AG04449 (cell line): ENCODE measurements around the gene ATP6V1D.

Source experiments
- CTCF ChIA-PET: fragments of 350-600 bp; formaldehyde crosslinking; extraction: SDS; loops from one replicate; lab custom pipeline; 2021; ENCODE audit warnings: antibody characterized with exemption; lab: Yijun Ruan, JAX
- POLR2A ChIA-PET: fragments of 400-600, 350-600 bp; formaldehyde crosslinking; extraction: SDS; loops from one replicate; lab custom pipeline; 2020; ENCODE audit warnings: antibody characterized with exemption, inconsistent platforms; lab: Yijun Ruan, JAX
- DNase-seq: peaks from one replicate; pipeline ENCODE4 v3.0.0-alpha.2; 2010; ENCODE audit warnings: low read depth, low spot score
- H3K4me3 ChIP-seq: 2 replicates; pipeline ENCODE4 v1.5.1; 2011; ENCODE audit warnings: low read depth, mild to moderate bottlenecking, control low read depth, low read length
- TF ChIP-seq, protein P1 (sequence below): IDR thresholded peaks from one replicate; pipeline ENCODE4 v1.5.1; 2011; ENCODE audit warnings: mild to moderate bottlenecking, moderate library complexity, low read length, control low read depth, inconsistent platforms; ENCODE audit not compliant: insufficient read depth; ENCODE audit errors: missing control alignments

ATP6V1D gene

DNA sequence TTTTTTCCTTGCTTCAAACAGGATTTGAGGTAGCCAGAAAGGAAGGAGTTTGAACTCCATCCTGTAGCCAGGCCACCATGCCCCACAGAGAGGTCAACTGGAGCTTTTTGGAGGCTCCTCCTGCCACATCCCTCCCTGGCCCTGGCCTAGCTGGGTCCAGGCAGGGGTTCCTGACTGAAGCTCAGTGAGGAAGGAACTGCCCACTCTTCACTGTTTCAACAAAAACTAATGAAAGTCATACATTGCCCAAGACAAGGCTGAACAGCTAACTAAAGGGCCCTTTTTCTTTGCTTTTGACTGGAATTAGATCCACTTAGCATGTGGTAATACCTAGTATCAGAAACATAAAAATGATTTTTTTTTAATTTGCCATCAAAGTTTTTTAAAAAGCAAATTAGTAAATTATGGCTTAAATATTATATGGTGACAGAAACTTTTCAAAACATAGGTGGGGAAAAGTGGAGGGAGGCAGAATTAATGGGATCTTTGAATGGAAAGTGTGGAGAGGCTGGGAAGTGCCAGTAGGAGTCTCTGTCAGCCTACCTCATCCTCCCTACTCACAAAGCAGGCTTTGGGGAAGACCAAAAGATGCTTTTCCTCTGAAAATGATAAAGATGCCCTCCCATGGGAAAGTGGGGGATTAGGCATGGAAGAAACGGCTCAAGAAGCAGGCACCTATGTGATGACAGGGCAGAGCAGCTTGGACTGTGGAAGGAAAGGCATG is 30.4 kb upstream of the ATP6V1D start:
- POLR2A ChIA-PET = no interaction called here
- no peak for DNase-seq
- no peak overlapping the region for H3K4me3 ChIP-seq
- TF ChIP-seq, protein P1, sequence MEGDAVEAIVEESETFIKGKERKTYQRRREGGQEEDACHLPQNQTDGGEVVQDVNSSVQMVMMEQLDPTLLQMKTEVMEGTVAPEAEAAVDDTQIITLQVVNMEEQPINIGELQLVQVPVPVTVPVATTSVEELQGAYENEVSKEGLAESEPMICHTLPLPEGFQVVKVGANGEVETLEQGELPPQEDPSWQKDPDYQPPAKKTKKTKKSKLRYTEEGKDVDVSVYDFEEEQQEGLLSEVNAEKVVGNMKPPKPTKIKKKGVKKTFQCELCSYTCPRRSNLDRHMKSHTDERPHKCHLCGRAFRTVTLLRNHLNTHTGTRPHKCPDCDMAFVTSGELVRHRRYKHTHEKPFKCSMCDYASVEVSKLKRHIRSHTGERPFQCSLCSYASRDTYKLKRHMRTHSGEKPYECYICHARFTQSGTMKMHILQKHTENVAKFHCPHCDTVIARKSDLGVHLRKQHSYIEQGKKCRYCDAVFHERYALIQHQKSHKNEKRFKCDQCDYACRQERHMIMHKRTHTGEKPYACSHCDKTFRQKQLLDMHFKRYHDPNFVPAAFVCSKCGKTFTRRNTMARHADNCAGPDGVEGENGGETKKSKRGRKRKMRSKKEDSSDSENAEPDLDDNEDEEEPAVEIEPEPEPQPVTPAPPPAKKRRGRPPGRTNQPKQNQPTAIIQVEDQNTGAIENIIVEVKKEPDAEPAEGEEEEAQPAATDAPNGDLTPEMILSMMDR = no peak
- CTCF ChIA-PET = interaction anchor here (1.0 to 1.2 kb wide), 2 partner anchors 22 to 182 kb away, joined by 3 read pairs; partner anchors contain the start of gene PLEK2

DNA sequence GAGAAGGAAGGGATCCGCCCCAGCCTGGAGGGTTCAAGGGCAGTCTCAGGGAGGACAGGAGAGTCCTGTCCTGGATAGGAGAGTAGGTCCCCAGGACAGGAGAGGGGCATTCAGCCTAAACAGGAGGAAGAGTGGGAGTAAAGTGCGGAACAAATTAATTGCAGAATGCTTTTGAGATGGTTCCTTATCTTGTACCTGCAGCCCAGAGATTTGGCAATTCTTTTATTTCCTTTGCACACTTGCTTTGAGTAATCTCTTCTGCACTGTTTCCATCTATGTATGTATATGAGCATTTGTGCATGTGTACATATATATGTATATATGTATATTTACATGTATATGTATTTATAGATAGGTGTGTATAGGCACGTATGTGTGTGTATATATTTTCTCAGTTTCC is 29.7 kb upstream of the ATP6V1D start:
- ChIA-PET CTCF (interaction anchor here (1.0 kb wide), 1 partner anchor 23 kb away, joined by 3 read pairs; the partner anchor contains the start of gene PLEK2), POLR2A (no interaction called here)
- H3K4me3 ChIP-seq = no peak overlapping the region
- TF ChIP-seq, protein P1 = no peak
- DNase-seq = no peak

DNA sequence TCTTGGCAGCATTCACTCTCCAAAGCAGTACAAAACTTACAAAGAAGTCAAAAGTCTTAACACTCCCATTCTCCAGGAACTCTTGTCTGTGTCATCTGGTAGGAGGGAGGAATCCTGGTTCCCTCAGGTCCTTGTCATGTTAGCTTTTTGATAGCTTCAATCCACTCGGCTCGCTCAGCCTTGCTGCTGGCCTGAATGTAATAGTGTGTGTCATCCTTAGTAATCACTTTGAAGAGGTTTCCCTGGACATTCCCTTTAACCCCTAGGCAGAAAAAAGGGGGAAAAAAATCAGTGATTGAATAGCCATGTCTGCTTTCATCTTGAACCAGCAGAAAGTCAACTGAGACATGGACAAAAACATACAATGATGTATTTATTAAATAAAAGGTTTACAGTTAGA is 27.6 kb upstream of the ATP6V1D start:
- TF ChIP-seq, protein P1 = no peak
- no peak for DNase-seq
- ChIA-PET POLR2A (no interaction called here), CTCF (interaction anchor here (1.2 to 5.9 kb wide), 2 partner anchors 15 to 27 kb away, joined by 4 to 58 read pairs; partner anchors contain the start of genes ATP6V1D and EIF2S1)
- no peak overlapping the region for H3K4me3 ChIP-seq

DNA sequence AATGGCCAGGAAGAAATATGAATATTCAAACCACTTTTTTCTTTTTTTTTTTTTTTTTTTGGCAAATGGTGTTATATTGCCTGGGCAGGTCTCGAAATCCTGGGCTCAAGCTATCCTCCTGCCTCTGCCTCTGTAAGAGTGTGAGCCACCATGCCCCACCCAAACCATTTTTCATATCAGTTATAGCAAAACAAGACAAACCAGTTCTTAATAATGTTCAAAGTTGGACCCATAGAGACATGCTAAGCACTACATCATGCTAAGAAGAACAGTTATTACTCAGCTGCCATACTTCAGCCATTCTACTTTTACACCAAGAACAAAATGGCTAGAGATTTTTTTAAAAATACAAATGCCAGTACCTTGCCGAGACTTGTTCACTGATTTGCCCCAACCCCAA is 26.0 kb upstream of the ATP6V1D start:
- no peak for DNase-seq
- ChIA-PET CTCF (interaction anchor here (0.9 to 5.9 kb wide), 4 partner anchors 26 to 319 kb away, joined by 3 to 58 read pairs (median 4); partner anchors contain the start of genes ATP6V1D and EIF2S1), POLR2A (interaction anchor here (1.0 kb wide), 1 partner anchor 288 kb away, joined by 4 read pairs; the partner anchor contains the start of gene VTI1B)
- H3K4me3 ChIP-seq = no peak overlapping the region
- TF ChIP-seq, protein P1 = no peak

DNA sequence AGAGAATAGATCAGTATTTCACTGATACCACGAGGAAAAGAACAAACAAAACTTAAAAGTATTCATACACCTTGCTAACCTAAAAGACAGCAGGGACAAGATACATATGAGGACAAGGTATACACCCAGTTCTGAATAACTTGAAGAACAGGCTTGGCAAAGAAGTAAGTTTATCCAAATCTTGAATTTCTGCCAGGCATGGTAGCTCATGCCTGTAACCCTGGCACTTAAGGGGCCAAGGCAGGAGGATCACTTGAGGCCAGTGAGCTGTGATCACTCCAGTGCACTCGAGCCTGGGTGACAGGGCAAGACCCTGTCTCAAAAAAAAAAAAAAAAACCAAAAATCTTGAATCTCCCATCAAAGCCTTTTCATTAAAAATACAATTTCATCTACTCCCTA is 25.5 kb upstream of the ATP6V1D start:
- CTCF ChIA-PET = interaction anchor here (1.3 to 5.9 kb wide), 3 partner anchors 25 to 141 kb away, joined by 3 to 58 read pairs (median 5); partner anchors contain the start of genes ATP6V1D and EIF2S1
- POLR2A ChIA-PET = no interaction called here
- no peak overlapping the region for H3K4me3 ChIP-seq
- TF ChIP-seq, protein P1 = no peak
- no peak for DNase-seq

DNA sequence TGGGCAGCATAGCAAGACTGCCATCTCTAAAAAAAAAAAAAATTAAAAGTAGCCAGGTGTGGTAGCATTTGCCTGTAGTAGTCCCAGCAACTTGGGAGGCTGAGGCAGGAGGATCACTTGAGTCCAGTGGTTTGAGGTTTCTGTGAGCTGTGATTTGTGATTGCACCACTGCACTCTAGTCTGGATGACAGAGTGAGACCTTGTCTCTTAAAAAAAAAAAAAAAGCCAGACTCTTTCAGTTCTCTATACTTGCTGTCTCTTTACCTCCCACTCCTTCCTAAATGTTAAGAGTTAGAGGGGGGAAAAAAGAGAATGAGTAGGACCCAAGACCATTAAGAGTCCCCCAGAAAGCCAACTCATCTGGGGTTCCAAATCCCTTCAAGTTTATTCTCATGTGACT is 18.3 kb upstream of the ATP6V1D start:
- H3K4me3 ChIP-seq = no peak overlapping the region
- TF ChIP-seq, protein P1 = no peak
- CTCF ChIA-PET = interaction anchor here (0.6 to 3.1 kb wide), 5 partner anchors 9 to 48 kb away, joined by 3 to 15 read pairs (median 4); partner anchors contain the start of genes ATP6V1D and EIF2S1
- DNase-seq = no peak
- POLR2A ChIA-PET = no interaction called here
